Measurements from ENCODE around the gene AP1B1.
"Not testable (repeated sequence)": the region's sequence is repeated elsewhere in the genome, so short reads cannot be mapped to it uniquely, and the experiment has no call there.

The AP1B1 gene

DNA sequence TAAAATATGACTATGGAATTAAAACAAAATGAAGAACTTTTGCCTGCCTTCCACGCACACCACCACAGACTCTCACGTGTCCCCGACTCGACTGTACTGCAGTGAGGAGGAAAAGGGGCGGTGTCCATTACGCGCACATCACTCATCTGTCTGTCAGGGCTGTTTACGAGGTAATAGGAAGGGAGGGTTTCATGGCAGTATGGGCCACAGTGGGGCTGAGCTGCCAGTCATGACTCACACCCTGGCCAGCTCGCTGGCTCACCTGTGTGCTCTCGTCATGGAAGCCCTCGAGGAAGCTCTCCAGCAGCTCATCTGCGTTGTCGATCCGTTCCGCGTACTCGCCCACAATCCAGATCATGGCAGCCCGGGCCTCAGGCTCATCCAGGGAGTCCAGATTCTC, 39.4 kb downstream of the AP1B1 start:
- no peak for DNase-seq (ENCODE audit: low spot score)

DNA sequence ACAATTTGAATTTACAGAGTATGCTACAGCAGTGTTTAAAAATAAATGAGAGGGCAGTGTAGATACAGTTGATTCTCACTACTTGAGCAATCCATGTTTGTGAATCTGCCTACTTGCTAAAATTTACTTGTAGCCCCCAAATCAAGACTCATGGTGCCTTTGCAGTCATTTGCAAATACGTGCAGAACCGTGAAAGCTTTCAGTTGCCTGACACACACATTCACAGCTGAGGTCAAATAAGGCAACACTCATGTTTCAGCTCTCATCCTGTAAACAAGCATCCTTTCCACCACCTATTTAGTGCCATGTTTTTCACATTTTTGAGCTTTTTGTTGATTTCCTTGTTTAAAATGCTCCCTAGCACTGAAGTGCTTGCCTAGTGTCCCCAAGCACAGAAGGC, 40.3 kb downstream of the AP1B1 start:
- DNase-seq (ENCODE audit: low spot score), result no peak

DNA sequence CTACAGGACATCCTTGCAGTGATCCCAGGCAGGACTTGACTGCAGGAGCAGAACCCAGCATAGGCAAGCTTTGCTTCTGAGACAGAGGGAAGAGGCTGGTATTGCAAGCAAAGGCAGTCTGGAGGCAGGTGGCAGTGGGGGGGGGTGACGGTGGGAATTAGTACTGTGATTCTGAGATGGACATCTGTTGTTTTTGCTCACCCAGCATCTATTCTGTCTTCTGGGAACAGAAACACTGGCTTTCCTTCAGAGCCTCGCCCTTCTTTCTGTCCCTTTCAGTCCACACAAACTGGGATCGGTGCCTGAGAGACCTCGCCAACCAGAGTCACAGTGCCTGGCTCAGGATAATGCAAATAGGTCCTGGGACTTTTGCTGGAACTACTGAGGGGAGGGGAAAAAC, 41.7 kb downstream of the AP1B1 start:
- no peak for DNase-seq (ENCODE audit: low spot score)

DNA sequence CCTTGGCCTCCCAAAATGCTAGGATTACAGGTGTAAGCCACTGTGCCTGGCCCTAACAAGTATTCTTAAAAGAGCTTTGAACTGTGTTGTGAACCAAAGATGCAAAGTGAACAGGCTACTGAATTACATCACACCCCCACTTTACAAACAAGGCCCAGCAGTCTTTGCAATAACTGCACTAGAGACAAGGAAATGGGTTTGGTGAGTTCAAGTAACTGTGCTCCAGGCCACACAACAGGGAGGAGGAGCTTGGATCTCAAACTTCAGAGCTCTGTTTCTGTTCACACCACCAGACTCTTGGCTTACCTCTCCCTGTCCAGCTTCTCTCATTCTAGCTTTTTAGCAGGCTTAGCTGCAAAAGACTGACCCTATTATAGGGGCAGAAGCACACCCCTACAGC, 42.4 kb downstream of the AP1B1 start:
- DNase-seq (ENCODE audit: low spot score), result no peak

DNA sequence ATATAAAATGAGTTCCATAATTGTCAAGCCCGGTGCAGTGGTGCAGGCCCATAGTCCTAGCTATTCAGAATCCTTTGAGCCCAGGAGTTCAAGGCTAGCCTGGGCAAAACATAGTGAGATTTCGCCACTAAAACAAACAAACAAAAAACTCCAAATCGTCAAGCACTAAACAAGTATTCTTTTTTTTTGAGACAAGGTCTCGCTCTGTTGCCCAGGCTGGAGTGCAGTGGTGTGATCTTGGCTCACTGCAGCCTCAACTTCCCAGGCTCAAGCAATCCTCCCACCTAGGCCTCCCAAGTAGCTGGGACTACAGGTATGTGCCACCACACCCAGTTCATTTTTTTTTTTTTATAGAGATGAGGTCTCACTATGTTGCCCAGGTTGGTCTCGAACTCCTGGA, 43.5 kb downstream of the AP1B1 start:
- DNase-seq (ENCODE audit: low spot score), result not testable (repeated sequence)

DNA sequence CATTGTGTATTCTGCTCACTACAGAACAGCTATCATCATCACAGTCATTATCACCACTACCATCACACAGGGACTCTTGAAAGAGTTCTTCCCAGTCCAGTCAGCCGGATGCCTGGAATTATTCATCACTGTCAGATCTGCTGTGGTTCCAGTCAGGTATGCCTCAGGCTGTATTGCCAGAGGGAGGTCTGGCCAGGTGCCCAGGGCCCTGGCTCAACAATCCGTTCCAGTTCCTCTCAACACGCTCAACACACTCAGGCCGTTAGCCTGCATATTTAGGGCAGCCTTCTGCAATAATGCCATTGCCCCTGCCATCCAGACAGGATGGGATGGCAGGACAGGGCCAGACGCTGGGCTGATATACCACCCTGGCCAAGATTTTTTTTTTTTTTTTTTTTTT, 44.2 kb downstream of the AP1B1 start:
- peak; percentile 47 for DNase-seq (ENCODE audit: low spot score)

DNA sequence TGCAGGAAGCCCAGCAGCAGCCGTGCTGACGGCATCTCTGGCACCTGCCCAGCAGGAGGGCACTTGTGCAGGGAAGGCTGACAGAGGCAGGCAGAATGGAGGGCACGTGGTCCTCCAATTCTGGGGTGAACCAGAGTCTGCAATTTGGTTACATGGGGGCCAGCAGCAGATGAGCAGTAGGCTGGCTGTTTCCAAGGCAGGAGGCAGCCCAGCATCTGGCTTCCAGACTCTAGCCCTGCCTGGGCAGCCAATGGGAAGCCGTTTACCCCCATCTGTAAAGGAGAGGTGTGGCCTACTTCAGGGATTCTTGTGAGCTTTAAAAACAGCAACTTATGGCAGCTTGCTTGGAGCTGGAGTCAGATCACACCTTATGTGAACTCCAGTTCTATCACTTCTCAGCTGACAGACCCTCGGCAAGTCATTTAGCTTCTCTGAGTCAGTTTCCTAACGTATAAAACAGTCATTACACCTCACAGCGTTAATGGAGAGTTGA, 45.0 kb downstream of the AP1B1 start:
- no peak for DNase-seq (ENCODE audit: low spot score)

DNA sequence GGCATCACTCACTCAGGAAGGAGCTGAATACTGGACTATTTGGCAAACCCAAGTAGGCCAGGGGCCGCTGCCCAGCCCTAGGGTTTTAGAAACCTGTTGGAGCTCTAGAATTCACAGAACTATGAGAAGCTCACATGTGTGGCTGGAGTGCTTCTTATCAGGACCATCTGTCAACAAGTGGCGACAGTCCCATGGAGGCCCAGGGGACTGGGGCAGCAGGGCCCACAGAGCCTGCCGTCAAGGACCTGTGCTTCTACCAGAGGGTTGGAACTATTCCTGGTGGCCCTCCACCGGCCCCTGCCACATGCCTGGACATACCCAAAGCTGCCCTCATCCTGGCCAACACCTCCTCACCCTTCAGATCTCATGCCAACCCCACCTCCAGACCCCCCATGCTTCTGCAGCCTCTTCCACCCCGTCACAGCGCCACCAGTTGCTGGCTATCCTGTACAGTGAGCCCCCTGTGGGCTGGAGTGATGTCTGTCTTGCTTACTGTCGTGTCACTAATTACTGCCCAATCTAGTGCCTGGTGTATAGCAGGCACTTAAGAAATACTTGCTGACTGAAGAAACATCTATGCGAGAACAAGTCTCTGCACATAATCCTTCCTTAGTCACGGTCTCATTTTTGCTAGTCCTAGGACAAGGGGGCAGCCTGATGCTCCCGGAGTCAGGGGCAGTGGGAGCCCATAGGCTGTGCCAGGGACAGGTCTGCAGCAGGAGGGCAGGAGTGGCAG, 45.6 kb downstream of the AP1B1 start:
- DNase-seq (ENCODE audit: low spot score), result no peak

DNA sequence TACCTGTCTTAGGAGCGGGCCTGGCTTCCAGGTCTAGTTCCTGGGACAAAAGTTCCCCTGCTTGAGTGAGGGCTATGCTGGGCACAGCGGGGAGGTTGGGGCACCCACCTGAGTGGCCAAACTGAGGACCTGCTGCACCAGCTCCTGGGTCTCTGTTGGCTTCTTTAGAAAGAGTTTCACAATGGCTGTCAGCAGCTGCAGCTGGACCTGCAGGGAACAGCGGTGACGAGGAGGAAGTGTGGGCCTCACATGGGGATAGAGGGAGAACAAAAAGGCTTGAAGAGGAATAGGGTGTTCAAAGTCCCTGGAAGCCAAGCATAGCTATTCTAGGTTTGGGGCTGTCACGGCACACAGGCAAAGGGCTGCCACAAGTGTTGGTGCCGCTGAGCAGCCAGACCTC, 46.2 kb downstream of the AP1B1 start:
- DNase-seq (ENCODE audit: low spot score), result no peak

DNA sequence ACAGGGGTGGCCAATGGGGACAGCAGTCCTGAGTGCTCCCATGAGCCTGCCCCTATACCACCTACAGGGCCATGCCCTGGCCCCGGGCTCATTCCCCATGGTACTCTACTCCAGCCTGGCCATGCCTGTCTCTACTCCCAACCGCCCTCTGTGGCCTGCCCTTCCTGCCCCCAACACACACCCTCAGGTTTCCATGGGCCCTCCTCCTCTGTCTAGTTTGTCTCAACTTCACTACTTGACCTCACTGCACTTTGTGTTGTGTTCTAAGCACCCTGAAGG, 46.6 kb downstream of the AP1B1 start:
- no peak for DNase-seq (ENCODE audit: low spot score)

DNA sequence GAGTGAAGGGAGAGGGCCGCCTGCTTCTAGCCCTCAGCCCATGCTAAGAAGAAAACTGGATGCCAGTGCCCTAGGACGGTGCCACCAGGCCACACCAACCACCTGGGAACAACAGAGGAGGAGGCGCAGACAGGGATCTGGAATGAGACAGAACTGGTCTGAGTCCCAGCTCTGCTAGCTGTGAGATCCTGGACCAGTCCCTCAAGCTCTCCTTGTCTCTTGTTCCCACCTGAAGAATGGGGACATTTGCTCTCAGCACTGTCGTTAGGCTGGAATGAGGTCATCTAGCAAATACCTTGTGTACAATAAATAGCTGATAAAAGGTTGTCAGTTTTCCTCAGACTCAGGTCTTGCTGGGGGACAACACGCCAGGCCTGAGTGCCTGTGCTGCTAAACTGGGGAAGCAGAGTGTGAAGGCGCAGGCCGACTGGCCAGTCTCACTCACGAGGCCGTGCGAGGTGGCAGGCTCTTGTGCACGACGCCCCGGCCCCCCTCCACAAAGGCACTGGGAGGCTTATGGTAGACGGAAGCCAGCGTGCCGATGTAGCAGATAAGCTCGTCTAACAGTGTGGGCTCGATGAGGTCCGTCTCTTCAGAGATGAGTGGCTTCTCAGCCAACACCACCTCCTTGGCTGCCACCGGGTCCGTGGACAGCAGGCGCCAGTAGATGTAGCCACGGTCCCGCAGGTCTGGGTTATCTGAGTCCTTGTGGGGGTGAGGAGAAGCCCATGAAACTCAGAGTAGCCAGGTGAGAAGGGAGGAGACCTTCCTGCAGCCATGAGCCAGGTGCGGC, 47.1 kb downstream of the AP1B1 start:
- no peak for DNase-seq (ENCODE audit: low spot score)

DNA sequence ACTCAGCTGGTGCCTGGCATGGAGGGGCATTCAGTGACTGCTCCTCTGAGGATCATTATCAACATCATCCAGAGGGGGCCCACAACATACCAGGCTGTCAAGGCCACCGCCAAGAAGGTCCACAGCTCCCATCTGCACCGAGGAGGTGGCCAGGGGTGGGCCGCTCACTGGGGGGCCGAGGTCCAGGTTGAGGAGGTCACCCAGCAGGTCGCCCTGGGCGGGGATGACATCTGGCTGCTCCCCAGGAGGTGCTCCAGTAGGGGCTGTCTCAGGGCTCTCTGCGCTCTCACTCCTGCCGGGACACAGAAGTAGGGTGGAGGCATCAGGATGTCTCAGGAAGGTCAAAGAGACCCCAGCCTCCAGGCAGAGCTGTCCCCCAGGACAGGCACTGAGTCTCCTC, 47.8 kb downstream of the AP1B1 start:
- DNase-seq (ENCODE audit: low spot score), result no peak

DNA sequence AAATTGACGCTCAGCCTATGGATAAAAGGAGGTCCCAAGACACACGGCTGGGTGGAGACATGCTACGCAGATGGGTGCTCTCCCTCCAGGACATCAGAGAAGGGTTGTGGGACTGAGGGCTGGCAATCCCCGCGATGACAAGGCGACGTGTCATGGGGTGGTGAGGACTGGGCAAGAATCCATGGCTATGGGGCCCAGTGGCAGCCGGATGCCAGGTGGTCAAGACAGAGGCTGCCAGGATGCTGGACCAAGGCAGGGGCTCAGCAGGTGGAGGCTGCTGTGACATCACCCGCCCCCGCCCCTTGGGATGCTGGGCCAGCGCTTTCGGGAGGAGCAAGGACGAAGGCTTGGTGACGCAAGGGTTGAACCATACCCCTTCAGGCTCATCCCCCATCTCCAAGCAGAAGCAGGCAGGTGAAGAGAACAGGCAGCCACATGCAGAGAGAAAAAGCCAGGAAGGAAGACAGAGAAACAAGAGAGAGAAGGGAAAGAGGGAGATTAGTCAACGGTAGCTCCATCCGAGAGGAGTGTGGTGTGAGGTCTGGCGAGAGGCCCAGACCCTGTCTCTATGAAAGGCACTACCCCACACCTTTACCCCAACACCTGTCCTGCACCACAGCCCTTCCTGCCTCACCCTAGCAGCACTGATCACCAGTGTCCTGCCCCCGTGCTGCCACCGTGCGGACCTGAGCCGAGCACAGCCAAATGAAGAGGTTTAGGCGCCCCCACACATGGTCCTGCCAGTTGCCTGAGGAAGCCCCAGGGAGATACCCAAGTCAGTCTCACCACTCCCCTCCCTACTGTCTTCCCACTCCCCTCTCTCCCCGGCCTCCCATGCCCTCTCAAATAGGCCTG, 48.8 kb downstream of the AP1B1 start:
- DNase-seq (ENCODE audit: low spot score), result no peak

DNA sequence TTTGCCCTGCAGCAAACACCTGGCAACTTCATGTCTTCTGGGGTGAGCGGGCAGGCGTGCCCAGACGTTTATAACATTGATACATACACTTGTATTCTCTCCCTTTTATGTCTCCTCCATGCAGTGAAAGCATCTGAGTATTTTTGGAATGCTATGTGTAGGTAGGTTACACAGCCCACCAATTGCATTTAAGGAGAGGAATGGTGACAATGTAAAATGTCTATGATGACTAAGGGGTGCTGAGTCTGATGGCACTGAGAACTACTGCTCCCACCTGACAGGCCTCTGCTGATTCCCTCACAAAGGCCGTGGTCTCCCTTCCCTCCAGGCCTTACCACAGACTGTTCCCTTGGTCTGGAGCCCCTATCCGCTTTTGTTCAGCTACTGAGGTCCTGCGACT, 50.0 kb downstream of the AP1B1 start:
- DNase-seq (ENCODE audit: low spot score), result no peak

DNA sequence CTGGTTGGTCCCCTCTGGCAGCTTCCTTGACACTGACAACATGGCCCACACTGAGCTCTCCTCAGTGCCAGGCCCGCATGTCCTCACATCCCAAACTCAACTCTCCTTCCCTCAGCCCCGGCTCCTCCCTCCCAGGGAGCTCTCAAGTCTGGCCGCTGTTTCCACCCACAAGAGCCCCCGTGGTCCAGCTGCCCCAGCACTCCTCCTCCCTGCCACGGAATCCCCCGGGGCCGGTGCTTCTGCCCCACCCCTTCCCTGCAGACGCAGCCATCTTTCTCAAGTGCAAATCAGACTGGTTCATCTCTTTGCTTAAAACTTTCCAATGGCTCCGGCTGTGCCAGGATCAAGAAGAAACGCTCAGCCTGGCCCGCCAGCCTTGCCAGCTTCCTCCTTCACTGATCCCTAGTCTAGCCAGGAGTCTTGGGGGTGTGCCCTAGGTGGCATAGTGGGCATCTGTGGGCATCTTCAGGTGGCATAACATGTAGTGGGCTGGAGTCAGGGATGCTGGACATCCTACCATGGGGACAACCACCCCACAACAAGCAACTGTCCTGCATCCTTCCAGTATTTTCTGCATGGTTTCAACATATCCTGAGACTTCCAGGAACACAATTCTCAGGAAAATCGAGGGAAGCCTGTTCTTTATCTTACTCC, 50.6 kb downstream of the AP1B1 start:
- DNase-seq (ENCODE audit: low spot score), result no peak

DNA sequence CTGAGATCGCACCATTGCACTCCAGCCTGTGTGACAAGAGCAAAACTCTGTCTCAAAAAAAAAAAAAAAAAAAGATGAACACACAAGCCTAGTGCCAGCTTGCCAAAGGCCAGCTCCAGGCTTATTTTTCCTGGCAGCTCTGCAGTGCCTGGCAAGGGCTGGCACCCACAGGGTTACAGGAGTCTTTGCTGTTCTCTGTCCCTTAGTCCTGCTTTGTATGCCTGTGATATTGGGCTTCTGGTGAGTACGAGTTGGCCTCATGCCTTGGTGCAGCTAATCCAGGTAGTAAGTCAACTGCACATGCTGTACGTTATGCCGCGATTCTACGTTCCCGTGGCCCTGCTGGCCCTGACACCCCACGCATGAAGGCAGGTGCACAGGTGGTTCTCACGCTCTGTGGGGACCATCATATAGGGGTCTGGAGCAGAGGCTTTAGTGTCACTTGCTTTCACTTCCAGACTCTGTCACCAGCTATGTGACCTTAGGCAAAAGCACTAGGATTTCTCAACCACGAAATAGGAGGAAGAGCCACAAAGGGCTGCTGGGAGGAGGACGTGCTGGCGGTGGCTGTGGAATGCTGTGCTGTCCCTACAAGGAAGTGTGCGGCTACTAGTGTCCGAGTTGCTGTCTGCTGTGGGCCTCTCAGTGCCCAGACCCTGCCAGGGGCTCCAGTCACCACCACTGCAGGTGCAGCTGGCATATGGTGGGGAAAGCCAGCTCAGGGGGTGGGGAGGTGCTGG, 51.4 kb downstream of the AP1B1 start:
- DNase-seq (ENCODE audit: low spot score), result no peak

DNA sequence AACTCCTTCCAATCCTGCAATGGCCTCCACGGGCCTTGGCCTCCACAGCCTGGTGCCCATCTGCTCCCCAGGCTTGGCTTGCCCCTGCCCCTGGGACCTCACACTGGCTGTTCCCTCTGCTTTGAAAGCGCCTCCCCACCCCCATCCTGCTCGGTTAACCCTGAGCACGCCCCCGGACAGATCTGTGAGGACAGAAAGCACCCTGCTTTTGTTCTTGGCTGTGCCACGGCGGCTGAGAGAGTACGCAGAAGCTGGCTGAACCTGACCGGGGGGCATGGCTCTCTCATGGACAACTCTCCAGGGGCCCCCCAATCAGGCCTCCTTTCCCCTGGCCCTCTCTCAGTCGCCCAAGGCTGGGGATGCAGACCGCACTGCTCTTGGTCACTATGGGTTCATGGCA, 52.7 kb downstream of the AP1B1 start:
- no peak for DNase-seq (ENCODE audit: low spot score)

DNA sequence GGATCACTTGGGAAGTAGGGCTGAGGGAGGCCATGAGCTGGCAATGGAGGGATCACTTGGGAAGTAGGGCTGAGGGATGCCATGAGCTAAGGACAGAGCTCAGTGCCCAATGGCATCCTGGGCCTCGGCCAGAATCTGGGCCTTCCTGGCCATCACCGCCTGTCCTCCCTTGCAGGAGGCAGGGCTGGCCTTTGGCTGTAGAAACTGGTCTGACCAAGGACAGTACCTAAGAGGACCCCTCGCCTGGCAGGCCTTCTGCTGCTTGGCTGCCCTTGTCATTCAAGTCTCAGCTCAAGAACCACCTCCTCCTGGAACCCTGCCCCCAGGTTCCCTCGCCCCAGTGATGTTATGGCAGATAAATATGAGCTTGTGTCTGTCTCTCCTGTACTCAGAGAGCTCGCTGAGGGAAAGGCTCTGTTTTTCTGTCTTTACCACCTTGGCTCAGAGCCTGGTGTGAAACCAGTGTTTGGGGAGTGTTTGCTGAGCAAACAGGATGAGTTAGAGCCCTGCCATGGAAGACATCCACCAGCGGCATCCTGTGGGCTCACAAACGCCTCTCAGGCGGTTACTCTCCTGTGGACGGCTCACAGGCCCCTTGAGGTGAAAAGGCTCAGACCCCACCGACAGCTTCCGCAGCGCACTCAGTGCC, 53.5 kb downstream of the AP1B1 start:
- no peak for DNase-seq (ENCODE audit: low spot score)

DNA sequence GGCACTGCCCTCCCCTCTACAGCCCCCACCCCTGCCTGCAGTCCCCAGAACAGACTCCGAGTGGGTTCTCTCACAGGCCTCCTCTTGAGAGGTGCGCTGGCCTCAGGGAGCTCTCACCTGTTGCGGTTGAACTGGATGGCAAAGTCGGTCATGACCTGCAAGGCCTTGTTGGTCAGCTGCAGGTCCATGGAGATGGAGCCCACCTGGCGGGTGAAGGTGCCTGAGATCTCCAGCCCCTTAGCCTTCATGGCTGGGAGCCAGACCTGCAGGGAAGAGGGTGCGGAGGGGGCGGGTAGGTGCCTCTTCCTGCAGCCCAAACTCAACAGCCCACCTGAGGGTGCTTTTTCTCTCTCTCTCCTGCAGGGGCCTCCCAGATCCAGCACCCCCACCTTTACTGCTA, 54.2 kb downstream of the AP1B1 start:
- no peak for DNase-seq (ENCODE audit: low spot score)

DNA sequence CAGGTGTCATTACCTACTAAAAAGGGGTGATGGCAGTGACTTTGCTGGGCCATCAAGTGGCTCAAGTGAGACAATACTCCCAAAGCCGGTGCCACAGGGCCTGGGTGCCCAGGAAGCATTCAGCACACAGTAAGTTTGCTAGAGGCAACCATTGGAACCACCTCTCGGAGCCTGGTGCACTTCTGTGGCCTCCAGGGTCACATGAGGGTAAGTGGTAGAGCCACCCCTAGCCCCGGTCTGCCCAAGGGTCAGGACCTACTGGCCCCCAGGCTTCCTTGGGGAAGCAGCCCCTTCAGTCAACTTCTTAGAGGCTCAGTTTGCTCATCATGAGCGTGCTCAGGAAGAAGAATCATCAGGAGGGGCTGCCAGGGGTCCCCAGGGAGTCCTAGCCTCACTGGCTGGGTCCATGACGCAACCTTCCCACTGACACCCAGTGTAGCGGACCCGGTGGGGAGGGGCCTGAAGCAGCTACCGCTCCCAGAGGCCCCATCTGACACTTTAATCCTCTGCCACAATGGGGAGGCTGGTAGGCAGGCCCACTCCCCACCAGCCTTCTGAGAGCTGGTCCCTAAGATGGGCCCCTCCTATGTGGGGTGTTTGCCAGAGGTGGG, 55.4 kb downstream of the AP1B1 start:
- DNase-seq (ENCODE audit: low spot score), result no peak
